IMR-90 (cell line): ENCODE measurements around the gene FADS2. TPM values are rescaled to one million over a fixed set of nuclear protein-coding genes. Genes with fewer than 3 reads are reported as not detected.

ENCODE experiments used
- ATAC-seq: fragments of 200-7000 bp; cut with Tn5 transposase; 2 replicates; pipeline ENCODE4 v1.9.1; 2020; ENCODE audit warnings: low read depth, mild to moderate bottlenecking, moderate library complexity
- BruUV-seq: library from RNA; stranded (reverse); fragments of 400-500 nt; replicated peaks from 2 replicates; lab custom pipeline; 2021; lab: Mats Ljungman, UMichigan
- CTCF ChIA-PET: fragments of 300-600 bp; formaldehyde crosslinking; extraction: SDS; loops from one replicate; lab custom pipeline; 2021; ENCODE audit warnings: antibody characterized with exemption; lab: Yijun Ruan, JAX
- POLR2A ChIA-PET: fragments of 300-600 bp; sonication (Branson Sonifier 250); formaldehyde crosslinking; loops from one replicate; lab custom pipeline; 2022; ENCODE audit warnings: antibody characterized with exemption; ENCODE audit not compliant: unreplicated experiment; lab: Charles Lee
- DNase-seq: peaks from one replicate; pipeline ENCODE4 v3.0.0; 2013
- H2AFZ ChIP-seq: replicated peaks from 2 replicates; pipeline ENCODE3; 2013; ENCODE audit warnings: low read length, mild to moderate bottlenecking; ENCODE audit not compliant: poor library complexity
- H2AK5ac ChIP-seq: 2 replicates; pipeline ENCODE4 v1.6.1; 2013; ENCODE audit warnings: low read depth, low read length, inconsistent platforms
- H2AK9ac ChIP-seq: replicated peaks from 2 replicates; pipeline ENCODE3; 2013; ENCODE audit warnings: mild to moderate bottlenecking, low read depth, low read length, moderate library complexity; ENCODE audit not compliant: poor library complexity
- H2BK120ac ChIP-seq: 2 replicates; pipeline ENCODE4 v1.6.1; 2013; ENCODE audit warnings: low read depth, low read length, inconsistent platforms
- H2BK15ac ChIP-seq: 3 replicates; pipeline ENCODE4 v1.6.1; 2013; ENCODE audit warnings: low read depth, low read length, inconsistent platforms
- H2BK20ac ChIP-seq: 2 replicates; pipeline ENCODE4 v1.6.1; 2013; ENCODE audit warnings: low read depth, mild to moderate bottlenecking, inconsistent platforms, low read length, moderate library complexity
- H2BK5ac ChIP-seq: 2 replicates; pipeline ENCODE4 v1.6.1; 2013; ENCODE audit warnings: mild to moderate bottlenecking, low read depth, low read length, inconsistent platforms; ENCODE audit not compliant: poor library complexity, severe bottlenecking
- H3K14ac ChIP-seq: replicated peaks from 2 replicates; pipeline ENCODE4 v1.6.1; 2013; ENCODE audit warnings: low read depth, low read length, inconsistent platforms
- H3K18ac ChIP-seq: 2 replicates; pipeline ENCODE4 v1.6.1; 2013; ENCODE audit warnings: low read depth, low read length, control low read depth
- H3K23ac ChIP-seq: 2 replicates; pipeline ENCODE4 v1.6.1; 2013; ENCODE audit warnings: low read depth, low read length, inconsistent platforms
- H3K27ac ChIP-seq: 2 replicates; pipeline ENCODE4 v1.5.1; 2013; ENCODE audit warnings: mild to moderate bottlenecking, control low read depth, low read length; ENCODE audit not compliant: insufficient read depth
- H3K27me3 ChIP-seq: 2 replicates; pipeline ENCODE4 v1.6.1; 2013; ENCODE audit warnings: low read length; ENCODE audit not compliant: control insufficient read depth, insufficient read depth
- H3K36me3 ChIP-seq: 2 replicates; pipeline ENCODE4 v1.6.1; 2013; ENCODE audit warnings: low read length, mixed read lengths; ENCODE audit not compliant: control insufficient read depth, insufficient read depth
- H3K4ac ChIP-seq: 2 replicates; pipeline ENCODE4 v1.6.1; 2013; ENCODE audit warnings: low read depth, low read length, inconsistent platforms
- H3K4me1 ChIP-seq: 2 replicates; pipeline ENCODE4 v1.6.1; 2013; ENCODE audit warnings: low read length, mixed read lengths; ENCODE audit not compliant: control insufficient read depth, insufficient read depth
- H3K4me2 ChIP-seq: 2 replicates; pipeline ENCODE4 v1.6.1; 2013; ENCODE audit warnings: low read depth, mild to moderate bottlenecking, control low read depth, low read length, moderate library complexity
- H3K4me3 ChIP-seq: 2 replicates; pipeline ENCODE4 v1.5.1; 2013; ENCODE audit warnings: low read depth, mild to moderate bottlenecking, control low read depth, low read length, moderate library complexity; ENCODE audit not compliant: insufficient read depth
- H3K56ac ChIP-seq: 2 replicates; pipeline ENCODE4 v1.6.1; 2013; ENCODE audit warnings: low read length, inconsistent platforms; ENCODE audit not compliant: insufficient read depth; ENCODE audit errors: extremely low read depth
- H3K79me1 ChIP-seq, 2 experiments: 2 replicates each; pipeline ENCODE4 v1.6.1; 2013; ENCODE audit warnings: low read length in 2 of 2, inconsistent platforms in 1 of 2, low read depth in 1 of 2
- H3K9ac ChIP-seq: 2 replicates; pipeline ENCODE4 v1.6.1; 2013; ENCODE audit warnings: low read depth, low read length, control low read depth
- H3K9me1 ChIP-seq: 2 replicates; pipeline ENCODE4 v1.6.1; 2013; ENCODE audit warnings: low read length, inconsistent platforms; ENCODE audit not compliant: insufficient read depth
- H3K9me3 ChIP-seq: 2 replicates; pipeline ENCODE4 v1.6.1; 2013; ENCODE audit warnings: low read length; ENCODE audit not compliant: control insufficient read depth, insufficient read depth
- H4K20me1 ChIP-seq: 2 replicates; pipeline ENCODE4 v1.6.1; 2013; ENCODE audit warnings: low read length, inconsistent platforms; ENCODE audit not compliant: insufficient read depth
- H4K5ac ChIP-seq: 2 replicates; pipeline ENCODE4 v1.6.1; 2013; ENCODE audit warnings: mild to moderate bottlenecking, low read depth, low read length, control low read depth
- H4K8ac ChIP-seq, 2 experiments: 2 replicates each; pipeline ENCODE4 v1.6.1; 2013; ENCODE audit warnings: low read depth in 2 of 2, low read length in 2 of 2, control low read depth in 1 of 2, inconsistent platforms in 1 of 2
- H4K91ac ChIP-seq: 2 replicates; pipeline ENCODE4 v1.6.1; 2013; ENCODE audit warnings: low read depth, low read length, inconsistent platforms; ENCODE audit not compliant: insufficient read depth
- BHLHE40 ChIP-seq: fragments of 150-350 bp; IDR thresholded peaks from 2 replicates; pipeline ENCODE4 v1.6.1; 2016; ENCODE audit warnings: mild to moderate bottlenecking, low read depth, low read length
- CEBPB ChIP-seq: IDR thresholded peaks from 2 replicates; pipeline ENCODE4 v1.6.1; 2012; ENCODE audit warnings: low read depth, low read length, improper control_type of control experiment
- CHD1 ChIP-seq: IDR thresholded peaks from 2 replicates; pipeline ENCODE4 v1.6.1; 2012; ENCODE audit warnings: low read depth, low read length, improper control_type of control experiment
- ELK1 ChIP-seq: fragments of 150-350 bp; IDR thresholded peaks from 2 replicates; pipeline ENCODE4 v1.6.1; 2016; ENCODE audit warnings: low read depth, mild to moderate bottlenecking, low read length, moderate library complexity, borderline replicate concordance
- FOS ChIP-seq: fragments of 150-350 bp; IDR thresholded peaks from 2 replicates; pipeline ENCODE4 v1.6.1; 2016; ENCODE audit warnings: low read depth, low read length
- MAFK ChIP-seq: IDR thresholded peaks from 2 replicates; pipeline ENCODE4 v1.6.1; 2012; ENCODE audit warnings: low read depth, low read length, improper control_type of control experiment
- MAZ ChIP-seq: IDR thresholded peaks from 2 replicates; pipeline ENCODE4 v1.6.1; 2012; ENCODE audit warnings: low read depth, mild to moderate bottlenecking, low read length, improper control_type of control experiment, moderate library complexity, borderline replicate concordance
- MXI1 ChIP-seq: IDR thresholded peaks from 2 replicates; pipeline ENCODE4 v1.6.1; 2012; ENCODE audit warnings: low read depth, mild to moderate bottlenecking, low read length, moderate library complexity, borderline replicate concordance
- NFE2L2 ChIP-seq: fragments of 150-350 bp; IDR thresholded peaks from 2 replicates; pipeline ENCODE4 v1.6.1; 2016; ENCODE audit warnings: low read depth, mild to moderate bottlenecking, low read length
- POLR2A ChIP-seq: IDR thresholded peaks from 2 replicates; pipeline ENCODE4 v1.6.1; 2012; ENCODE audit warnings: mild to moderate bottlenecking, low read depth, low read length
- RAD21 ChIP-seq: IDR thresholded peaks from 2 replicates; pipeline ENCODE4 v1.6.1; 2012; ENCODE audit warnings: low read length, improper control_type of control experiment
- RCOR1 ChIP-seq: IDR thresholded peaks from 2 replicates; pipeline ENCODE4 v1.6.1; 2012; ENCODE audit warnings: mild to moderate bottlenecking, low read length, improper control_type of control experiment; ENCODE audit not compliant: insufficient replicate concordance
- RFX5 ChIP-seq: IDR thresholded peaks from 2 replicates; pipeline ENCODE4 v1.8.0; 2012; ENCODE audit warnings: low read depth, mild to moderate bottlenecking, low read length, moderate library complexity
- SMC3 ChIP-seq: fragments of 150-350 bp; IDR thresholded peaks from 2 replicates; pipeline ENCODE4 v1.6.1; 2016; ENCODE audit warnings: low read depth, mild to moderate bottlenecking, antibody characterized with exemption, low read length, moderate library complexity
- WGBS, 2 experiments: methylation state at CpG; one replicate each; pipeline versions ENCODE4 v1.1.5 to v1.1.7; 2013; ENCODE audit warnings: missing lambda C conversion rate in 2 of 2; ENCODE audit not compliant: insufficient read length in 1 of 2; ENCODE audit errors: extremely low coverage in 2 of 2; 5-methylcytosine and 5-hydroxymethylcytosine counted together
- dilution Hi-C: fragments of 300-500 bp; cut with HindIII; formaldehyde crosslinking; loops from one replicate; pipeline ENCODE4 v1.14.3; 2018; ENCODE audit warnings: low sequenced_read_pairs; ENCODE audit not compliant: unreplicated experiment
- in situ Hi-C: fragments of 300-500 bp; cut with MboI; formaldehyde crosslinking; loops from 3 replicates; pipeline ENCODE4 v1.14.3; 2019; ENCODE audit warnings: low sequenced_read_pairs, inconsistent platforms, mixed read lengths
- intact Hi-C: fragments of 100-400 bp; cut with micrococcal nuclease; formaldehyde crosslinking; loops from 2 replicates; pipeline ENCODE4 v1.10.0; 2022
- polyA plus RNA-seq, 3 experiments: library from polyadenylated mRNA; depleted of rRNA; stranded (reverse); fragments of >200 nt; gene quantifications; 2 replicates each; pipeline ENCODE4 v1.2.3, GENCODE V29; 2012; ENCODE audit warnings: low replicate concordance in 1 of 3
- total RNA-seq: library from RNA; depleted of rRNA; stranded (reverse); fragments of >200 nt; gene quantifications from 2 replicates; pipeline ENCODE4 v1.2.3, GENCODE V29; 2012
- TF ChIP-seq, protein P1 (sequence below): conservative IDR thresholded peaks from 2 replicates; pipeline ENCODE4 v1.5.1; 2012; ENCODE audit warnings: mild to moderate bottlenecking, low read depth, low read length, improper control_type of control experiment
- TF ChIP-seq, protein P2 (sequence below): fragments of 150-350 bp; IDR thresholded peaks from 2 replicates; pipeline ENCODE4 v1.6.1; 2017; ENCODE audit warnings: mild to moderate bottlenecking, antibody characterized with exemption, low read length, low read depth

Gene FADS2
- total and polyA plus RNA-seq, 2 of the 4 experiments (the other 2 are of a cell fraction) = 33.3 to 88.4 TPM

DNA sequence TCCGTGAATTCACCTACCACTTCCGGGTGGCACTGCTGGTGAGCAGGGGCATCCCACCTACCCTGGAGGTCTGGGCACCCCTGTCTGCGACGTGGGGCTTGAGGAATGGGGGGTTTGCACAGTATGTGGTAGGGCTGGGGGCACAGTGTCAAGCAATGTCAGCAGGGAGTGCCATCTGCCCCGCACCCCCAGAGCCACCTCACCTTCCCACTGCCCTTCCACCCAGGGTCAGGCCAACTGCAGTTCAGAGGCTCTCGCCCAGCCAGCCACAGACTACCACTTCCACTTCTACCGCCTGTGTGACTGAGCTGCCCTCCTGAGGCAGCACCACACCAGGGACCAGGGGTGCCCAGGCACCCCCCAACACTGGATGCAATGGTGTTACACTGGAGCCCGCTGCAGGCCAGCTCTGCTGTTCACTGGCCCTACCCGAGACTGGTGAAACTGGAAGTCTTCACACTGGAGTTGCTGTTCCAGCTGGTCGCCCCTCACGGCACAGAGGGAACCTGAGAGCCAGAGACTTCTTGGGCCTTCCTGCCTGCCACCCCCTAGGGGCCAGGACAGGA lies 42.2 kb upstream of the FADS2 start:
- Histone ChIP-seq H3K9ac (no peak overlapping the region), H3K4me1 (peaks cover 3% of the 10 kb centered on the region; the same call in 1 of the 2 replicates), H3K36me3 (peaks cover 66% of the 10 kb centered on the region), H3K27ac (no peak overlapping the region), H2AK5ac (no peak overlapping the region), H3K9me3 (no peaks in the 10 kb centered on the region), H3K4ac (no peak overlapping the region), H2AK9ac (peak overlapping the region; percentile 57), H3K4me3 (no peak overlapping the region), H4K20me1 (peaks cover 6% of the 10 kb centered on the region; the same call in 1 of the 2 replicates), H3K4me2 (no peak overlapping the region), H2BK5ac (no peak overlapping the region), H3K23ac (no peak overlapping the region), H2BK120ac (no peak overlapping the region), H3K14ac (no peak overlapping the region), H2AFZ (no peak overlapping the region), H3K27me3 (no peaks in the 10 kb centered on the region), H4K8ac (no peak overlapping the region), H3K79me1 (peaks cover 22 to 29% of the 10 kb centered on the region in 2 experiments), H4K5ac (no peak overlapping the region), H2BK20ac (no peak overlapping the region), H3K18ac (no peak overlapping the region), H4K91ac (no peak overlapping the region), H3K9me1 (no peaks in the 10 kb centered on the region; the same call in 1 of the 2 replicates), H2BK15ac (no peak overlapping the region), H3K56ac (no peak overlapping the region)
- ATAC-seq (no peak), DNase-seq (no peak)
- TF ChIP-seq CHD1 (no peak), ELK1 (no peak), POLR2A (no peak), SMC3 (no peak), RAD21 (no peak), MAZ (no peak), MXI1 (no peak), BHLHE40 (no peak), FOS (no peak), RFX5 (no peak), RCOR1 (no peak), CEBPB (no peak), MAFK (no peak), NFE2L2 (no peak)
- TF ChIP-seq, protein P1, sequence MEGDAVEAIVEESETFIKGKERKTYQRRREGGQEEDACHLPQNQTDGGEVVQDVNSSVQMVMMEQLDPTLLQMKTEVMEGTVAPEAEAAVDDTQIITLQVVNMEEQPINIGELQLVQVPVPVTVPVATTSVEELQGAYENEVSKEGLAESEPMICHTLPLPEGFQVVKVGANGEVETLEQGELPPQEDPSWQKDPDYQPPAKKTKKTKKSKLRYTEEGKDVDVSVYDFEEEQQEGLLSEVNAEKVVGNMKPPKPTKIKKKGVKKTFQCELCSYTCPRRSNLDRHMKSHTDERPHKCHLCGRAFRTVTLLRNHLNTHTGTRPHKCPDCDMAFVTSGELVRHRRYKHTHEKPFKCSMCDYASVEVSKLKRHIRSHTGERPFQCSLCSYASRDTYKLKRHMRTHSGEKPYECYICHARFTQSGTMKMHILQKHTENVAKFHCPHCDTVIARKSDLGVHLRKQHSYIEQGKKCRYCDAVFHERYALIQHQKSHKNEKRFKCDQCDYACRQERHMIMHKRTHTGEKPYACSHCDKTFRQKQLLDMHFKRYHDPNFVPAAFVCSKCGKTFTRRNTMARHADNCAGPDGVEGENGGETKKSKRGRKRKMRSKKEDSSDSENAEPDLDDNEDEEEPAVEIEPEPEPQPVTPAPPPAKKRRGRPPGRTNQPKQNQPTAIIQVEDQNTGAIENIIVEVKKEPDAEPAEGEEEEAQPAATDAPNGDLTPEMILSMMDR = no peak
- TF ChIP-seq, protein P2, sequence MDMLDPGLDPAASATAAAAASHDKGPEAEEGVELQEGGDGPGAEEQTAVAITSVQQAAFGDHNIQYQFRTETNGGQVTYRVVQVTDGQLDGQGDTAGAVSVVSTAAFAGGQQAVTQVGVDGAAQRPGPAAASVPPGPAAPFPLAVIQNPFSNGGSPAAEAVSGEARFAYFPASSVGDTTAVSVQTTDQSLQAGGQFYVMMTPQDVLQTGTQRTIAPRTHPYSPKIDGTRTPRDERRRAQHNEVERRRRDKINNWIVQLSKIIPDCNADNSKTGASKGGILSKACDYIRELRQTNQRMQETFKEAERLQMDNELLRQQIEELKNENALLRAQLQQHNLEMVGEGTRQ = no peak
- intact Hi-C loops (no loop called here), dilution Hi-C loops (no loop called here), in situ Hi-C loops (no loop called here)
- CTCF ChIA-PET = no interaction called here
- BruUV-seq = no TSS peak
- 87% methylated on average over 2 of the region's 11 CpGs; no CpG with 5 or more reads in 1 of the 2 experiments for WGBS, 2 experiments
- POLR2A ChIA-PET = no interaction called here
